GM18870 (cell line): ENCODE measurements around the gene GATAD2A.

Experiments used
- ATAC-seq: cut with Tn5 transposase; IDR thresholded peaks from one replicate; pipeline ENCODE4 v1.9.1; 2021; ENCODE audit warnings: moderate library complexity; ENCODE audit not compliant: unreplicated experiment

GATAD2A gene

DNA sequence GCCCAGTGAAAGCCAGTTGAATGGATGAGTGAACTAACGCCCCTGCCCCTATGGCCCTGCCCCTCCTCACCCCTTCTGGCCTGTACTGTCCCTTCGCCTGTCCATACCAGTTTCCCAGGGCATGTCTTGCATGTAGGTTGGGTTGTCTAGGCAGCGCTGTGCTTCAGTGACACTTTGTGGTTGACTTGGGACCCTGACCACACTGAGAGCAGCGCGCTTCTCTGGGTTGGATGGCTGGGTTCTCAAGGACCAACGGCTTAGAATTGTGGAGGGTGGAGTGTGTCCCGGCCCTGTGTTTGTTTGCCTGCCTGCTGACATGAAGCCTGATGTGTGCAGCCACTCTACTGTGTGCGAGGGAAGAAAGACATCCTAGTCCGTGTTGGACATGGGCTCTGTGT, 15.8 kb downstream of the GATAD2A start:
- no peak for ATAC-seq

DNA sequence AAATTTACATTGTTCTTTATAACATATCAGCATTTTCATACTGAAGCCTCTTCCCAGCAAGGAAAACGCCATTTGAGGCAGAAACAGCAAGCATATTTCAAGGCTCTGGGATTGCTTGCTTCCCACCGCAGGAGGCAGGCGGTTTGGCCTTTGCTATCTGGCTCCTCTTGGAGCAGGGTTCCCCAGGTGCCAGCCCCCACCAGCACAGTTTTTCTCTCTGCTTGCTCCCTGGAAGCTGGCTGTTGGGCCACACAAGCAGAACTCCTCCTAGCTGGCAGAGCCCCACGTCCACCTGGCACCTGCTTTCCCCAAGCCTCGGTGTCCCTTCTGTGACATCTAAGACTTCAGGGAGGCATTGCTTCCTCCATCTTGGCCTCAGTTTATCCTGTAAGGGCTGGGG, 16.7 kb downstream of the GATAD2A start:
- no peak for ATAC-seq

DNA sequence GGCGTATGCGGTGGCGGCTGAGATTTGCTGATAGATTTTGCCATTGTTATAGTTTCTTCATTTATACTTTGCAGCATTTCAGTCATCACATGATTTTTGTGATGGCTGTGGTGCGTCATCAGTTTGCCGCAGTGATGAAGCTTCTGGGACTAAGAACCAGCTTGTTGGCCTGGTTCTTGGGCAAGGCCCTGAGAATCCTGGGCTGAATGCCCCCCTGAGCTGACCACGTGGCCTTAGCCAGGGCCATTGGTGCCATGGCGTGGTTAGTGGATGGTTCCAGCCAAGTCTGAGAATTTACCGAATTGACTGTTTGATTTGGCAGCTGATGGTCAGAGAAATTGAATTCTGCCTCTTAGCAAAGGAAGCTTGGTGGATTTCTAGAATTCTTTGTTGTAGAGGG, 17.8 kb downstream of the GATAD2A start:
- ATAC-seq, result no peak

DNA sequence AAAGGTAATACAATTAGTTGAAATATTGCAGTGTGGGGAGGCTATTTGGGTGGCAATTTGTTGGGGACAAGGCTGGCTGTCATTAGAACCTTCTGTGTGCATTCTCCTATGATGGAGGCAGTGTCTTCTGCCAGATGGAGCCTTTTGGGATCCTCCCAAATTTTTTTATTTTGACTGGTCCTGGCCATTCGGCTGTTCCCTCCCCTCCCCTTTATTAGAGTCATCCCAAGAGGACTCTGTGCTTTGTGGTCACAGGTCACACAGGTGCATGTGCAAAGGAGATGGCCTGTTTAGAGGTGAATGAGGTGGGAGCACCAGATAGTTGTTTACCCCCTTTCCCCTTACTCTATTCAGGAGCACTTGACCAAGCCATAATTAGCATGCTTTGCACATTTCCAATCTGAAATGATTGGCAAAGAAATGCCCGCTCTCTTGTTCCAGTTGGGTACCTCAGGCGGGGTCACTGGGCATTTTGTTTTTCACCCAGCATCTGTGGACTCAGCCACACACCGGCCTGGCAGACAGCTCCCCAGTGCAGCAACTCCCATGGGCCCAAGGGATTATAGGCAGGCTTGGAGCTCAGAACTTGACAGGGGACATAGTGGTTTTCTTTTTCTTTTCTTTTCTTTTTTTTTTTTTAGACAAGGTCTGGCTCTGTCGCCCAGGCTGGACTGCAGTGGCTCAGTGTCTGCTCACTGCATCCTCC, 19.8 kb downstream of the GATAD2A start:
- ATAC-seq, result no peak

DNA sequence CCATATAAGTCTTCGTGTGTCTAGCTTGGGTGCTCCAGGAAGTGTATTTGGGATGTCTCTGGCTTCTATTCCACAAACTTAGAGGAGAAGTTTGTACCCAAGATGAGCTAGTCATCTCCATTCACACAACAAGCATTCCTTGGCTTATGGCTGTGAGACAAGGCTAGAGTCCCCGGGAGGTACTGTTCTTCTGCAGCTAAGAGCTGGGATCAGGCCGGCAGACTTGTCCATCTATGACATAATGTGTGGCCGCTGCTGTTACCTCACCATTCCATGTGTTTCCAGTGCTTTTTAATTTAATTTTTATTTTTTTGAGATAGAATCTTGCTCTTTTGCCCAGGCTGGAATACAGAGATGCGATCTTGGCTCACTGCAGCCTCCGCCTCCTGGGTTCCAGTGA, 20.7 kb downstream of the GATAD2A start:
- ATAC-seq, result no peak

DNA sequence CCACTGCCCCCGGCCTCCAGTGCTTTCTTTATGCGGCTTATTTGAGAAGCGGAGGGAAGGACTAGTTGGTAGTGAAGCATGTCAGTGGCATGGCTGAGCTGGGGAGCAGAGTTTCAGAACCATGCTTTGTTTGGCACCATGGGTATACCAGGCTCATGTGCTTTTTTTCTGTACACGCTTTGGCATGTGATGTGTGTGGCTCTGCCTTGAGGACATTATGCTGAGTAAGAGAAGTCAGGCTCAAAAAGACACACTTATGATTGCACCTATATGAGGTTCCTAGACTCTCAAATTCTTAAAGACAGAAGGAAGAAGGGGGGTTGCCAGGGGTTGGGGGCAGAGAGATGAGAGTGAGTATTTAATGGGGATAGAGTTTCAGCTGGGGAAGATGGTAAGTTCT, 21.3 kb downstream of the GATAD2A start:
- ATAC-seq, result no peak

DNA sequence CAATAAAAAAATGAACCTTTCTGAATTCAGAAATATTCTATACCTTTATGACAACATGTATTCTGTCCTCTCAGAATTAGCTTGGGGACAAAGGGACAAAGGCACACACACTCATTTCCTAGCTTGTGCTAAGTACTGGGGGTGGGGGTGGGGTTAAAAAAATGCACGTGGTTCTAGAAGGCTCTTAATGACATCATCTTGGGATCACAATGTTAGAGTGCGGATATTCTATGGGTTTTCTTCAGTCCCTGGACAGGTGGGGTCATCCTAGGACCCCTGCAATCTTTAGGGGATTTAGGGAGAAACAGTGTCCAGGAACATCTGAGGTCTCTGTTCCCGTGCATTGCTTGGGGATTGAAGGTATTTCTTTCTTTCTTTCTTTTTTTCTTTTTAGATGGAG, 21.8 kb downstream of the GATAD2A start:
- ATAC-seq, result no peak

DNA sequence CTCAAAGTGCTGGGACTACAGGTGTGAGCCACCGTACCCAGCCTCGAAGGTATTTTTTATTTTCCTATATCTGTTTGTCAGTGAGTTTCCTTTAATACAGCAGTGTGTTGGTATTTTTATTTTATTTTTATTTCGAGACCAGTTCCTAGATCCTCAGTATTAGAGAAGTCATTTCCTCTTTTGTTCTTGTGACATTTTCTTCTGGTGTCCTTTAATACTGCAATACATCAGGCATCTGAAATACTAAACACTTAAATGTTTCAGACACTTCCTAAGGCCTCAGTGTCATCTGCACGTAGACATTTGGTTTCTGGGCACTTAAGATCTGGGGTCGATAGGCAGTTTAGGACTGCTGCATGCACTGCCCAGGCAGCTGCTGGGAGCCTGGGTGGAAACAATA, 22.5 kb downstream of the GATAD2A start:
- no peak for ATAC-seq

DNA sequence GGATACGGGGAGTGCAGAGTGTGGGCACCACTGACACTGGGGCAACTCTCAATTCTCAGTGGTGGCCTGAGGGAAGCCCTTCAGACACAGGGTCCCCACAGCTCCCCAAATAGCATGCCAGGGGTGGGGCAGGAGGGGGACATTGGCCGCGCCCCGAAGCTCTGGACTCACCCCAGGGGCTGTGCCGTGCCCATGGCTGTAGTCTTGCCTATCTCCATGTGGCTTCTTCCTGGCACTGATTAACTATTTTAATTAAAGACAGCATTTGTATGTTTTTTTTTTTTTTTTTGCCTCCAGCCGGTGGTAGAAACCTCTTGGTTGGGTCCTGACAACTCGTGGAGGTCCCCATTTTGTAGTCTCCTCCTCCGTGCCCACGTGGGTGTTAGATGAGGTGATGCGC, 23.3 kb downstream of the GATAD2A start:
- ATAC-seq, result no peak

DNA sequence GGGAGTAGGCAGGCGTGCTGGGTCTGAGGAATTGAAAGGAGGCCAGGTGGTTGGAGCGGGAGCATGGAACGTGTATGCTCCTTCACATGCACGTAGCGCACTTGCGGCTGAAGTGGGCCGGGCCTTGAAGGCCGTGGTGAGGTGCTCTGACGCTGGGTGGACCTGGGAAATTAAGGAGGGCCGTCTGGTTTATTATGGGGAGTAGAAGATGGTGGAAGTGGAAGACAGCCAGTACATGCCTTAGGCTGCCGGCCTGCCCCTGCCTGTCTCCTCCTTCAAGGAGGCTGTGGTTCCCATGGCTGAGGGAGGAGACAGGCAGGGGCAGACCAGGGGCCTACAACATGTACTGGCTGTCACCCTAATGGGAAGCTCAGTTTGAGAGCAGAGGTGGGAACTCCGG, 23.9 kb downstream of the GATAD2A start:
- ATAC-seq, result no peak

DNA sequence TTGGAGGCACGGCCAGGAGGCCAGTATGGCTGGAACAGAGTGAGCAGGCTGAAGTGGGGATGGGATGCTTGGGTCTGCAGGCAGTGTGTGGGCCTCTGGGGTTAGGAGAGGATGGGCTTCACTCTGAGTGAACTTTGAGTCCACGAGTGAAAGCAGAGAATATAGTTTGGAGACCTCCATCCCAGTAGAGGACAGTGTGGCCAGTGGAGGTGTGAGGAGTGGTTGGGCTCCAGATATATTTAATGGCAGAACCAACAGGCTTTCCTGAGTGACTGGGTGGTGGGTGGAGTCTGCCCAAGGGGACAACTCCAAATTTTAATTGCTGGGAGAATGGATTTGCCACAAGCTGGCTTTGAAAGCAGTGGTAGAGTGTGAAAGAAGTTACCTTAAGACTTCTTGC, 27.3 kb downstream of the GATAD2A start:
- no peak for ATAC-seq

DNA sequence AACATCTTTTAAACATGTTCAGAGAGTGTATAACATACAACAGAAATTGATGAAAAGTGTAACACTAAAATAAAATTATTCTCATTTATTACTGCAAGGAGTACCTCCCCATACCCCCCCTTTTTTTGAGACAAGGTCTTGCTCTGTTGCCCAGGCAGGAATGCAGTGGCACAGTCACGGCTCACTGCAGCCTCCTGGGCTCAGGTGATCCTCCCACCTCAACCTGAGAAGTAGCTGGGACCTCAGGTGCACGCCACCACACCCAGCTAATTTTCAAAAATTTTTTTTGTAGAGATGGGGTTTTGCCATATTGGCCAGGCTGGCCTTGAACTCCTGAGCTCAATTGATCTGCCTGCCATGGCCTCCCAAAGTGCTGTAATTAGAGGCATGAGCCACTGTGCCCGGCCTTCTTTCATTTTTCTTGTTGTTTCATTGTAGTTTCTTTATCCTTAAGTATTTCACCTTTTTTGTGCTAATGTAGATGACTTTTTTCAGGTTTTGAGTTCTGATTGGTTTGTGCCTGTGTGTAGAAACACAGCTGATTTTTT, 28.3 kb downstream of the GATAD2A start:
- no peak for ATAC-seq

DNA sequence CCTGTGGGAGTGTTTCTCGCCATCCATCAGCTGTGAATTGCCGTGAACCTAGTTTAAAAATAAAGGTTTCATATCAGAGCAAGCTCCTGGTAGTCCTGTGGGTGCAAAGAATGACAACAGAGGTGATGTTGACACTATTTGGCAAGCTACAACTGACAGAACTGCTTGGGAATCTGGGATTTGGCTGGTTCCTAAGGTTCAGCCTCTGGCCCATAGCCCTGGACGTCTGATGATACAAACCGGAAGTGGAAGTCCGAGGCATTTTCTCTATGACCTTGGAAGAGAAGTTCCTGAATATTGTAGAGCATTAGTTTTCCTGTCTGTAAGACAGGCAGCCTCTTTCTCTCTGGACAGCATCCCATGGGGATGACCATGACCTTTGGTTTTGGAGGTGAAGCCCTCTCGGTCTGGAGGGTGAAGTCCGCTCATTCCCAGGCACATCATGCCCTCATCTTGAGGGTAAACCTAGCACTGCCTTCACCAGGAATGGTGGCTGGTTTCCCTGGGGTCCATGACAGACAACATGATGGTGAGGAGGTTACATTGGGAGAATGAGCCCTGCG, 29.1 kb downstream of the GATAD2A start:
- no peak for ATAC-seq

DNA sequence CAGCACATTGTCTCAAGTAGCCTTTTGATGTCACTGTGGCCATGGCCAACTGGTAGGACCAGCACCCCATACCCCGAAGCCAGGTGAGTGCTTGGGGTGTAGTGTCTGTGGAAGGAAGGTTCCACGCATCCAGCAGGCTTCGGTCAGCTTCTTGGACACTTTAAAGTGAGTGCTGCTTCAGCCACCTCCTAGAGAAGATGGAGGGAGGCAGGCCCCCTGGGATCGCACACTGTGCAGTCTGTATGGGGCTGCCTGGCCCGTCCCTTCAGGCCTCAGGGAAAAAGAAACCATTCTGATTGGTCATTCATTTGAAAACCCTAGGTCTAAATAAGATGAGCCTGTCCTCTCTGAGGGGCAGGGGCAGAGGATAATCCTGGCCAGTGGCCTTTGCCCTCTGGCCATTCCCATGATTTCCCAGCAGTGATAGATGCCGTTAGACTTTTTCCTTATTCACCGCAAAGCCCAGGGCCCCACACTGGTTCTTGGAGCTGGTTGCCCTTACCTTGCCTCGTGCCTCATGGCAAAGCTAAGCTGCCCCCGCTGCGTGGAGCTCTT, 30.7 kb downstream of the GATAD2A start:
- no peak for ATAC-seq

DNA sequence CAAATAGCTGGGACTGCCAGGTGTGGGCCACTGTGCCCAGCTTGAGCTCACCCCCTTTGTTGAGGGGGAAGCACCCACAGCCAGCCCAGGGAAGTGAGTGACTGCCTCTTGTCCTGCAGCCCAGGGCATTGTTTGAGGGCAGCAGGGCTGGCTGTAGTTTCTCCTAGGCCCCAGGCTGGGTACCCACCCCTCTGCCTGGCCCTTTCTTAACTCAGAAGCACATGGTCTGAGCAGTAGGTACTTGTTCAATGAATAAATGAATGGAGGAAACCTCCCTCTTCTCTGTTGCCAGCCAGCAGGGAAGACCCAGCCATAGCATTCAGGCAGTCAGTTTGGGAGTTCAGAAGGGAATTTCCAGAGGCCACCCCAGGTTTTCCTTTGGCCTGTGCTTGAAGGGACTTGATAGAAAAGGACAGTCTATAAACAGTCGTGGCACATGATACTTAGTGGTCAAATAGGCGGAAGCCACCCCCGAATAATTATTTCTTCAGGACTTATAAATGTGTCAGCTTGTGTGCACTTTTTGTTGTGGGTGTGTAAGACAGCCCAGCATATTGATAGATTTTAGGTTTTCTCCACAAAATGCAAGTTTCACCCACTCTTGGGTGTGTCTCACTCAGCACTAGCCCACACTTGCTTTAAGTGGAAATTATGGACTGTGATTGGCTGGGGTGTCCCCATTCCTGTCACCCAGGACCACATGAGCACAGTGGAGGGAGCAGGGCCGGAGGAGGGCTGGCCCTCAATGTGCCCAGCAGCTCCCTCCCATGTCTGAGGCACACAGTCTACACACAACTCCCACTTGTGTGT, 33.1 kb downstream of the GATAD2A start:
- ATAC-seq, result no peak

DNA sequence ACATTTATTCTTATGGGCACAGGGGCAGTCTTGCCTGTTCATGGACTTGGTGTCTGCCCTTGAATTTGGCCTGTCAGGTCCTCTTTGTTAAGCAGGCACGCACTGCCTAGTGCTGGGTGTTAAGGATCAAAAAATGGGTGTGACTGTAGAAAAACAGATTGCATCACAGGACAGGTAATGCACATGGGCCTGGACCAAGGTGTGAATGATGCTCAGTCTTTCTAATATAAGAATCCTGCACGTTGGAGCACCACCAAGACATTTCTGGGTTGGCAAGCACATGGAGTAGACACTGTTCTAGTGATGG, 33.7 kb downstream of the GATAD2A start:
- no peak for ATAC-seq

DNA sequence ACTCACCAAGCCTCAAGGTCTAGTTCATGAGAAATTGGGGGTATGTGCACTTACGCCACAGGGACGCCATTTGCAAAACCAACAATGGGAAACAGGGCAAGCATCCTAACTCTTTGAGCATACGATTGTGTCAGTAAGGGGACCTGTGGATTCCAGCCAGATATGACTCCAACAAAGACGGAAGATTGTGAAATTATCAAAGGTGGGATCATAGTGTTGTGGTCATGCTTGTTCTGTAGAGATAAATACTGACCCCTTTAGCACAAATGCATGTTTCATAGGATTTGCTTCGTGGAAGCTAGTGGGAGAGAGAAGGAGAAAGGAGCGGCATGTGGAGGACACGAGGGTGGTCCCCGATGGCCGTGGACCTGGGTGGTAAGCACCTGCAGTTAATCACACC, 37.8 kb downstream of the GATAD2A start:
- ATAC-seq, result no peak

DNA sequence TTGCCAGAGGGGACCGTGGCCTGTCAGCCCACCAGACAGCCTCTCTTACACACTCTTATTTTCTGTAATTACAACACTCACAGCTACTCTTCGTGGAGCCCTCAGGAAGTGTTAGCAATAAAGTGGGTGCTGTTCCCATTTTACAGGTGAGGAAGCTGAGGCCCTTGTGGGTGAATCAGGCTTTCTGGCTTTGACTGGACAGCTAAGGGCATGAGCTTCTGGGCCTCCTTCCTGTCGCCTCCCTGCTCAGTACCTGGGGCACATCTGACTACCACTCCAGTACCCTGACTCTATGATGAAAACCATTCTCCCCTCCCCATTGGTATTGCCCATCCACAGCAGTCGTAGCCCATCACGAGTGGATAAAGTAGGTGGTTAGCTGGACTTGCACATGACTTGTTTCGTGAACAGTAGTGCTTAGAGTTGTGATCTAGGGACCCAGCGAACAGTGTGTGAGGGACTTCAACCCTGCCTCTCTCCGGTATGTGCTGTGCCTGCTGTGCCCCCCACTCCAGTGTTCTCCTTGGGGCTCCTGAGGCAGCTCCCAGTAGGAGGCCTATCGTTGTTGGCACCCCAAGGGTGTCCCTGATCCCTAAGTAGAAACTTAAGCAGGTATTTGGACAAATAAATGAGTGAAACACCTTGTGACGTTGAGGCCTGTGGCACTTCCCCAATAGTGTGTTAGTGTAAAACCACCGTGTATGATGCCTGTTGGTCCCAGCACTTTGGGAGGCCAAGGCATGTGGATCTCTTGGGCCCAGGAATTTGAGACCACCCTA, 38.6 kb downstream of the GATAD2A start:
- ATAC-seq, result no peak

DNA sequence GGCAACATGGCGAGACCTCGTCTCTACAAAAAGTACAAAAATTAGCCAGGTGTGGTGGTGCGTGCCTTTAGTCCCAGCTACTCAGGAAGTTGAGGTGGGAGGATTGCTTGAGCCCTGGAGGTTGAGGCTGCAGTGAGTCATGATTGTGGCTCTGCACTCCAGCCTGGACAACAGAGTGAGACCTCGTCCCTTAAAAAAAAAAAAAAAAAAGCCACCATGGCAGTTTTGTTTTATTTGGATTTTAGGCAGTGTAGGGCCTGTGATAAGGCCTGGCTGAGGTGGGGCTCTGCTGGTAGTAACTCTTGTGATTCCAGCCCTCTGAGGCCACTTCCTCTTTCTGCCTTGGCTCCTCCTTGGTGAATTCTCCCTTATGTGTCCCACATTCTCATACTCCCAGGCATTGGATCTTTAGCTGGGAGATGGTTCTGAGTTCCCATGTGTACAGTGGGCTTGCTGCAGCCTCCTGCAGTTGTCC, 39.2 kb downstream of the GATAD2A start:
- no peak for ATAC-seq

DNA sequence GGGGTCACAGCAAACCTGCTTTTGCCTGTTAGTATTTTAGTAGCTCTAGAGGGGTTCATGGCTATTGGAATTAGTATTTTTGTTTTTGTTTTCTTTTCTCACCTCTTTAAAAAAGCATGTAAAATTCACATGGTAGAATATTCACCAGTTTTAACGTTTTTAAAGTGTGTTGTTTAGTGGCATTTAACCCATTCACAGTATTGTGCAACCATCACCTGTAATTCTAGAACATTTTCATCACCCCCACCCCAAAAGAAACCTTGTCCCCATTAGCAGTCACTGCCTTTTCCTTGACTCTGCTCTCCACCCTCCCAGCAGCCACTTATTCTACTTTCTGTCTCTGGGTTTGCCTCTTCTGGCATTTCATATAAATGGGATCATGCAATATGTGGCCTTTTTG, 39.8 kb downstream of the GATAD2A start:
- ATAC-seq, result no peak

DNA sequence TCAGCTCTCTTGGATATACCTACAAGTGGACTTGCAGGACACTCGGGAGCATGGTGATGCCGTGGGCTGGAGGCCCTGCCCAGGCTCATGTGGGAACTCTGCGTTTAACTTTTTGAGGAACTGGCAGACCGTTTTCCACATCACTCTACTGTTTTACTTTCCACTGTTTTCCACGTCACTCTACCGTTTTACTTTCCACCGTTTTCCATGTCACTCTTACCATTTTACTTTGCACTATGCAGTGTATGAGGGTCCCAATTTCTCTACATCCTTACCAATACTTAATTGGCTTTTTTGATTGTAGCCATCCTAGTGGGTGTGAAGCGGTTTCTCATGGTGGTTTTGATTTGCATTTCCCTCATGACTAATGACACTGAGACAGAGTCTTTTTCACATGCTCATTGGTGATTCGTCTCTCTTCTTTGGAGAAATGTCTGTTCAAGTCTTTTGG, 40.5 kb downstream of the GATAD2A start:
- ATAC-seq, result no peak
